Astrocyte (in vitro differentiated cells and primary cell): ENCODE results near the gene PRRT1B. TPM values are rescaled to one million over a fixed set of nuclear protein-coding genes. Genes with fewer than 3 reads are reported as not detected.

Source experiments
- DNase-seq: peaks from one replicate; pipeline ENCODE4 v3.0.0-alpha.2; 2010; ENCODE audit warnings: low read depth
- FAIRE-seq: peaks from 2 replicates; lab custom pipeline; 2011; peaks lifted over from hg19 to GRCh38; lab: Jason Lieb, UNC
- H2AFZ ChIP-seq: 2 replicates; pipeline ENCODE4 v1.6.0; 2012; ENCODE audit warnings: low read depth, low read length, inconsistent platforms
- H3K27ac ChIP-seq: 2 replicates; pipeline ENCODE4 v1.5.1; 2011; ENCODE audit warnings: low read depth, low read length, inconsistent platforms
- H3K27me3 ChIP-seq: 2 replicates; pipeline ENCODE4 v1.6.0; 2011; ENCODE audit warnings: low read length, inconsistent platforms; ENCODE audit not compliant: insufficient read depth
- H3K36me3 ChIP-seq: 2 replicates; pipeline ENCODE4 v1.5.1; 2011; ENCODE audit warnings: low read length, inconsistent platforms; ENCODE audit not compliant: insufficient read depth
- H3K4me1 ChIP-seq: 2 replicates; pipeline ENCODE4 v1.5.1; 2011; ENCODE audit warnings: low read length, inconsistent platforms; ENCODE audit not compliant: insufficient read depth
- H3K4me2 ChIP-seq: 2 replicates; pipeline ENCODE4 v1.6.0; 2012; ENCODE audit warnings: low read length, inconsistent platforms
- H3K4me3 ChIP-seq: 2 replicates; pipeline ENCODE4 v1.5.1; 2011; ENCODE audit warnings: low read depth, mild to moderate bottlenecking, low read length, inconsistent platforms; ENCODE audit not compliant: insufficient read depth
- H3K79me2 ChIP-seq: 2 replicates; pipeline ENCODE4 v1.6.0; 2012; ENCODE audit warnings: mild to moderate bottlenecking, low read length, inconsistent platforms; ENCODE audit not compliant: insufficient read depth
- H3K9ac ChIP-seq: 2 replicates; pipeline ENCODE4 v1.6.0; 2012; ENCODE audit warnings: mild to moderate bottlenecking, low read length, inconsistent platforms
- H3K9me3 ChIP-seq: 2 replicates; pipeline ENCODE4 v1.5.1; 2012; ENCODE audit warnings: low read depth, mild to moderate bottlenecking, low read length, inconsistent platforms; ENCODE audit not compliant: insufficient read depth
- H4K20me1 ChIP-seq: 2 replicates; pipeline ENCODE4 v1.6.0; 2012; ENCODE audit warnings: low read length, inconsistent platforms; ENCODE audit not compliant: insufficient read depth
- H3K27ac Mint-ChIP-seq: one replicate; pipeline ENCODE4 v1.8.0; 2021; ENCODE audit warnings: mild to moderate bottlenecking, mixed read lengths; ENCODE audit not compliant: unreplicated experiment
- H3K27me3 Mint-ChIP-seq: one replicate; pipeline ENCODE4 v1.8.0; 2021; ENCODE audit warnings: low read depth, mixed read lengths; ENCODE audit not compliant: unreplicated experiment
- H3K36me3 Mint-ChIP-seq: one replicate; pipeline ENCODE4 v1.8.0; 2021; ENCODE audit warnings: low read depth, mixed read lengths; ENCODE audit not compliant: unreplicated experiment
- H3K4me1 Mint-ChIP-seq: one replicate; pipeline ENCODE4 v1.8.0; 2021; ENCODE audit warnings: low read depth, mixed read lengths; ENCODE audit not compliant: unreplicated experiment
- H3K4me3 Mint-ChIP-seq: one replicate; pipeline ENCODE4 v1.8.0; 2021; ENCODE audit warnings: mild to moderate bottlenecking, moderate library complexity, mixed read lengths; ENCODE audit not compliant: unreplicated experiment
- H3K9me3 Mint-ChIP-seq: one replicate; pipeline ENCODE4 v1.8.0; 2021; ENCODE audit warnings: mild to moderate bottlenecking, mixed read lengths; ENCODE audit not compliant: unreplicated experiment
- CTCF ChIP-seq: IDR thresholded peaks from 2 replicates; pipeline ENCODE4 v1.5.1; 2011; ENCODE audit warnings: low read depth, mild to moderate bottlenecking, inconsistent platforms, low read length, moderate library complexity; ENCODE audit not compliant: insufficient read depth
- EZH2 ChIP-seq: IDR thresholded peaks from 2 replicates; pipeline ENCODE4 v1.6.1; 2012; ENCODE audit warnings: mild to moderate bottlenecking, low read length, inconsistent platforms; ENCODE audit not compliant: insufficient read depth
- total RNA-seq: library from RNA; stranded (reverse); gene quantifications from 2 replicates; pipeline ENCODE4 v1.2.1, GENCODE V29; 2021

The PRRT1B gene
- total RNA-seq, 1 donor from 2014 or later, result not detected

- Histone ChIP-seq H3K4me1 (peaks cover 2% of the 10 kb centered on the region), H4K20me1 (peaks cover 3% of the 10 kb centered on the region), H3K9me3 (no peaks in the 10 kb centered on the region), H3K9ac (no peak overlapping the region), H3K27ac (no peak overlapping the region), H3K27me3 (no peaks in the 10 kb centered on the region), H3K4me2 (no peak overlapping the region), H2AFZ (no peak overlapping the region), H3K36me3 (peaks cover 27% of the 10 kb centered on the region), H3K4me3 (no peak overlapping the region), H3K79me2 (no peaks in the 10 kb centered on the region)
- Mint-ChIP-seq H3K4me1 (peaks cover 11% of the 10 kb centered on the region), H3K4me3 (no peak overlapping the region), H3K9me3 (no peaks in the 10 kb centered on the region), H3K27me3 (no peaks in the 10 kb centered on the region), H3K36me3 (peaks cover 31% of the 10 kb centered on the region), H3K27ac (peak overlapping the region; percentile 41)
- FAIRE-seq (no peak), DNase-seq (no peak)
- no peak for TF ChIP-seq CTCF
Measured at GRCh38 chr9:131522257-131523085, 22.9 kb upstream of the PRRT1B start.

GRCh38 chr9:131523086-131523388, 22.3 kb upstream of the PRRT1B start:
- Histone ChIP-seq H3K79me2 (no peaks in the 10 kb centered on the region), H2AFZ (no peak overlapping the region), H3K4me1 (peaks cover 2% of the 10 kb centered on the region), H3K4me2 (no peak overlapping the region), H3K36me3 (peaks cover 26% of the 10 kb centered on the region), H3K27ac (no peak overlapping the region), H3K27me3 (no peaks in the 10 kb centered on the region), H3K9ac (no peak overlapping the region), H3K4me3 (no peak overlapping the region), H3K9me3 (no peaks in the 10 kb centered on the region), H4K20me1 (peaks cover 3% of the 10 kb centered on the region)
- DNase-seq, result no peak
- no peaks in the 10 kb centered on the region for H3K27me3 Mint-ChIP-seq
- TF ChIP-seq CTCF (no peak), EZH2 (no peak)
- FAIRE-seq, result no peak
- peaks cover 28% of the 10 kb centered on the region for H3K36me3 Mint-ChIP-seq
- H3K4me3 Mint-ChIP-seq, result no peak overlapping the region
- peaks cover 11% of the 10 kb centered on the region for H3K4me1 Mint-ChIP-seq
- H3K9me3 Mint-ChIP-seq, result no peaks in the 10 kb centered on the region
- peak overlapping the region; percentile 47 for H3K27ac Mint-ChIP-seq
